HepG2 (cell line): Measurements from ENCODE around the gene YBX2. TPM values are rescaled to one million over a fixed set of nuclear protein-coding genes. Genes with fewer than 3 reads are reported as not detected.
A peak's percentile ranks its signal among the peaks of the same experiment; 100 is the strongest.

Experiments
- BRCA1 ChIP-seq: sonication (generic); formaldehyde crosslinking; IDR thresholded peaks from 2 replicates; pipeline ENCODE4 v1.4.0; 2020; ENCODE audit warnings: missing genetic modification reagents
- CHD2 ChIP-seq: IDR thresholded peaks from 2 replicates; pipeline ENCODE4 v1.6.1; 2011; ENCODE audit warnings: low read depth, low read length, improper control_type of control experiment
- DNMT3B ChIP-seq: conservative IDR thresholded peaks from 2 replicates; pipeline ENCODE4 v1.6.1; 2016; ENCODE audit warnings: missing biosample characterization, control low read depth
- DR1 ChIP-seq: sonication (generic); formaldehyde crosslinking; IDR thresholded peaks from 2 replicates; pipeline ENCODE4 v1.8.0; 2021; ENCODE audit warnings: mild to moderate bottlenecking, missing genetic modification reagents, inconsistent platforms
- ELF4 ChIP-seq: sonication (generic); formaldehyde crosslinking; IDR thresholded peaks from 2 replicates; pipeline ENCODE4 v1.5.0; 2020; ENCODE audit warnings: missing genetic modification reagents, mild to moderate bottlenecking, moderate library complexity, borderline replicate concordance
- FUBP1 ChIP-seq: sonication (generic); formaldehyde crosslinking; IDR thresholded peaks from 2 replicates; pipeline ENCODE4 v1.5.1; 2020; ENCODE audit warnings: missing genetic modification reagents, mild to moderate bottlenecking, borderline replicate concordance
- GTF2F1 ChIP-seq: fragments of 150-350 bp; IDR thresholded peaks from 2 replicates; pipeline ENCODE4 v1.6.1; 2014; ENCODE audit warnings: low read length
- IRX3 ChIP-seq: sonication (generic); formaldehyde crosslinking; IDR thresholded peaks from 2 replicates; pipeline ENCODE4 v1.8.1; 2023; ENCODE audit warnings: mild to moderate bottlenecking, low read depth, missing genetic modification reagents, borderline replicate concordance
- KLF11 ChIP-seq: IDR thresholded peaks from 2 replicates; pipeline ENCODE4 v1.6.1; 2016; ENCODE audit warnings: missing compliant biosample characterization
- KLF16 ChIP-seq, 2 experiments: sonication (generic) in 1 of 2; formaldehyde crosslinking in 1 of 2; IDR thresholded peaks; 2 replicates each; pipeline versions ENCODE4 v1.6.1 to v1.8.0; 2016 to 2023; ENCODE audit warnings: missing genetic modification reagents in 2 of 2, missing compliant biosample characterization in 1 of 2
- MIER3 ChIP-seq: IDR thresholded peaks from 2 replicates; pipeline ENCODE4 v1.6.1; 2016; ENCODE audit warnings: missing compliant biosample characterization, borderline replicate concordance
- NAIF1 ChIP-seq: sonication (generic); formaldehyde crosslinking; IDR thresholded peaks from 2 replicates; pipeline ENCODE4 v1.5.0; 2020; ENCODE audit warnings: mild to moderate bottlenecking, missing genetic modification reagents, borderline replicate concordance
- PAWR ChIP-seq: sonication (generic); formaldehyde crosslinking; IDR thresholded peaks from 2 replicates; pipeline ENCODE4 v1.4.0; 2020; ENCODE audit warnings: missing genetic modification reagents, mild to moderate bottlenecking, borderline replicate concordance
- ZNF207 ChIP-seq: fragments of 450-650 bp; IDR thresholded peaks from 2 replicates; pipeline ENCODE4 v1.6.1; 2016; ENCODE audit warnings: antibody characterized with exemption, borderline replicate concordance
- ZNF24 ChIP-seq: fragments of 450-650 bp; IDR thresholded peaks from 2 replicates; pipeline ENCODE4 v1.6.1; 2017; ENCODE audit warnings: antibody characterized with exemption, mild to moderate bottlenecking
- ZNF512 ChIP-seq: sonication (generic); formaldehyde crosslinking; IDR thresholded peaks from 2 replicates; pipeline ENCODE4 v1.4.0; 2020; ENCODE audit warnings: mild to moderate bottlenecking, missing genetic modification reagents
- ZNF549 ChIP-seq: sonication (generic); formaldehyde crosslinking; IDR thresholded peaks from 2 replicates; pipeline ENCODE4 v1.5.0; 2020; ENCODE audit warnings: missing genetic modification reagents
- ZNF709 ChIP-seq: sonication (generic); formaldehyde crosslinking; IDR thresholded peaks from 2 replicates; pipeline ENCODE4 v1.5.0; 2020; ENCODE audit warnings: mild to moderate bottlenecking, missing genetic modification reagents
- ZNF710 ChIP-seq: sonication (generic); formaldehyde crosslinking; IDR thresholded peaks from 2 replicates; pipeline ENCODE4 v1.5.0; 2020; ENCODE audit warnings: mild to moderate bottlenecking, missing genetic modification reagents, borderline replicate concordance
- ZNF761 ChIP-seq: sonication (generic); formaldehyde crosslinking; conservative IDR thresholded peaks from 2 replicates; pipeline ENCODE4 v1.4.0; 2020; ENCODE audit warnings: mild to moderate bottlenecking, missing genetic modification reagents
- ZNF777 ChIP-seq: sonication (generic); formaldehyde crosslinking; IDR thresholded peaks from 2 replicates; pipeline ENCODE4 v1.4.0; 2020; ENCODE audit warnings: missing genetic modification reagents
- ZSCAN20 ChIP-seq: sonication (generic); formaldehyde crosslinking; IDR thresholded peaks from 2 replicates; pipeline ENCODE4 v1.4.0; 2020; ENCODE audit warnings: missing genetic modification reagents, mild to moderate bottlenecking, borderline replicate concordance
- polyA plus RNA-seq, 8 experiments: library from polyadenylated mRNA; depleted of rRNA in 3 of 8; stranded (reverse) in 7 of 8; unstranded in 1 of 8; fragments of >200 nt; fragmentation: Illumina TruSeq in 4 of 8; extraction: Trizol in 4 of 8; gene quantifications; 2 replicates each; pipeline versions ENCODE4 v1.2.1 to v1.2.3, GENCODE V29; 2011 to 2016; ENCODE audit warnings: low read depth in 4 of 8, missing spikeins in 1 of 8, mixed read lengths in 1 of 8; ENCODE audit not compliant: insufficient read depth in 1 of 8
- total RNA-seq, 5 experiments: library from RNA; depleted of rRNA; stranded (reverse); fragments of >200 nt; fragmentation: Illumina TruSeq; extraction: Trizol; gene quantifications; 2 replicates each; pipeline ENCODE4 v1.2.3, GENCODE V29; 2016; ENCODE audit warnings: low read depth in 1 of 5
- TF ChIP-seq, protein P1 (sequence below): sonication (generic); formaldehyde crosslinking; IDR thresholded peaks from 2 replicates; pipeline ENCODE4 v1.5.0; 2020; ENCODE audit warnings: mild to moderate bottlenecking, missing genetic modification reagents, moderate library complexity

The YBX2 gene
- total and polyA plus RNA-seq, 2 of the 13 experiments (the other 11 are each of a cell fraction or from before 2014, with no cell fraction given): 0.12 to 0.22 TPM

DNA sequence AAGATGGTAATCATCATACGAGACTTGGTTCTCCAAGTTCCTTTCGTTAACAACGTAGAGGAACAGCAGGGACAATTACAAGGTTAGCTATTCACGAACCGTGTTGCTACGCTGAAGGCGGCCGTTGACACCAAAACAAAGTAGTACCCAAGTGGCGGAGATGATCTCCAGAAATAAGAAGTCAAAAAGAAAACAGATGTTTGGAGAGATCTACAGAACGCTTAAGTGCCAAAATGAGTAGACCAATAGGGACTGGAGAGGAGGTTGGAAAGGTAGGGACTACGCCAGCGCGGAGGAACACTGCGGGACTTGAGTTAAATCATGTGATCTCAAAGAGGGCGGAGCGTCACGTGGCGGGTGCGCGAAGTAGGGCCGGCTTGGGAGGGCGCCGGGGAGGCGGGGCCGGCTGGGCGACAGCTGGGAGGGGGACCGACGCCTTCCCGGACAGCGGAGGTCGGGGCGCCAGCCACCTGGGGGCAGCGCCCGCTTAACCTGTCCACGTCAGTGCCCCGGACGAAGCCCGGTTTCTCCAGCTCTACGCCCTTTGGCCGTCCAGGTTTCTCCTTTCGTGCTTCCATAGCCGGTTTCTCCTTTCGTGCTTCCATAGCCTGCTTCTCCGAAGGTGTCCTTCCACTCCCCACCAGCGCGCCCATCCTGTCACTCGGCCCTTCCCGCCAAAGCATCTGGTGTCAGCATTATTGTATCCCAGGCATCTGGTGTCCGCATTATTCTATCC, 51.6 kb downstream of the YBX2 start (continued):
- peak; percentile 86; the same call in 1 of the 2 replicates for TF ChIP-seq FUBP1 (CRISPR knock-in tag)
- TF ChIP-seq KLF11: 0 out of 2 replicates have a peak, but pooled peaks have one; percentile 31
- TF ChIP-seq, protein P1, sequence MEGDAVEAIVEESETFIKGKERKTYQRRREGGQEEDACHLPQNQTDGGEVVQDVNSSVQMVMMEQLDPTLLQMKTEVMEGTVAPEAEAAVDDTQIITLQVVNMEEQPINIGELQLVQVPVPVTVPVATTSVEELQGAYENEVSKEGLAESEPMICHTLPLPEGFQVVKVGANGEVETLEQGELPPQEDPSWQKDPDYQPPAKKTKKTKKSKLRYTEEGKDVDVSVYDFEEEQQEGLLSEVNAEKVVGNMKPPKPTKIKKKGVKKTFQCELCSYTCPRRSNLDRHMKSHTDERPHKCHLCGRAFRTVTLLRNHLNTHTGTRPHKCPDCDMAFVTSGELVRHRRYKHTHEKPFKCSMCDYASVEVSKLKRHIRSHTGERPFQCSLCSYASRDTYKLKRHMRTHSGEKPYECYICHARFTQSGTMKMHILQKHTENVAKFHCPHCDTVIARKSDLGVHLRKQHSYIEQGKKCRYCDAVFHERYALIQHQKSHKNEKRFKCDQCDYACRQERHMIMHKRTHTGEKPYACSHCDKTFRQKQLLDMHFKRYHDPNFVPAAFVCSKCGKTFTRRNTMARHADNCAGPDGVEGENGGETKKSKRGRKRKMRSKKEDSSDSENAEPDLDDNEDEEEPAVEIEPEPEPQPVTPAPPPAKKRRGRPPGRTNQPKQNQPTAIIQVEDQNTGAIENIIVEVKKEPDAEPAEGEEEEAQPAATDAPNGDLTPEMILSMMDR: peak; percentile 64
- TF ChIP-seq ZNF709 (CRISPR knock-in tag): peak; percentile 36; the same call in 1 of the 2 replicates
- TF ChIP-seq DNMT3B (CRISPR knock-in tag): peak; percentile 87
- TF ChIP-seq BRCA1: no peak
- peak; percentile 73; the same call in 1 of the 2 replicates for TF ChIP-seq ELF4 (CRISPR knock-in tag)
- no peak for TF ChIP-seq PAWR (CRISPR knock-in tag)
- TF ChIP-seq ZNF549 (CRISPR knock-in tag): no peak
- no peak for TF ChIP-seq ZNF512 (CRISPR knock-in tag)
- TF ChIP-seq ZNF777: no peak; the same call in 1 of the 2 replicates
- 0 out of 2 replicates have a peak, but pooled peaks have one; percentile 64 for TF ChIP-seq ZNF24
- peak in 1 of 2 experiments; percentile 92; a peak in 2 of 4 replicates for TF ChIP-seq KLF16 (CRISPR knock-in tag; IDR thresholded peaks at IDR 0.05)
- TF ChIP-seq ZNF710 (CRISPR knock-in tag): no peak
- no peak; the same call in 1 of the 2 replicates for TF ChIP-seq DR1
- TF ChIP-seq GTF2F1: 0 out of 2 replicates have a peak, but pooled peaks have one; percentile 16
- TF ChIP-seq CHD2: peak; percentile 84
- TF ChIP-seq IRX3 (CRISPR knock-in tag): no peak
- TF ChIP-seq ZNF207: no peak
- peak; percentile 100 for TF ChIP-seq NAIF1 (CRISPR knock-in tag)
- peak; percentile 63; the same call in 1 of the 2 replicates for TF ChIP-seq MIER3 (CRISPR knock-in tag)
- TF ChIP-seq ZSCAN20: 0 out of 2 replicates have a peak, but pooled peaks have one; percentile 53
- TF ChIP-seq ZNF761: no peak; the same call in 1 of the 2 replicates
